HG03469 (cell line): ENCODE data around the gene ZNF143.
"Not testable (repeated sequence)": the region's sequence is repeated elsewhere in the genome, so short reads cannot be mapped to it uniquely, and the experiment has no call there.

Experiments
- ATAC-seq: cut with Tn5 transposase; IDR thresholded peaks from one replicate; pipeline ENCODE4 v1.9.1; 2021; ENCODE audit warnings: mild to moderate bottlenecking, moderate library complexity, moderate number of reproducible peaks; ENCODE audit not compliant: unreplicated experiment

Gene ZNF143

GRCh38 chr11:9533736-9534473 is 73.1 kb downstream of the ZNF143 start:
- no peak for ATAC-seq

- no peak for ATAC-seq
Measured at GRCh38 chr11:9535189-9535781, 74.5 kb downstream of the ZNF143 start.

- ATAC-seq: no peak
Measured at GRCh38 chr11:9538548-9538947, 77.7 kb downstream of the ZNF143 start.

DNA sequence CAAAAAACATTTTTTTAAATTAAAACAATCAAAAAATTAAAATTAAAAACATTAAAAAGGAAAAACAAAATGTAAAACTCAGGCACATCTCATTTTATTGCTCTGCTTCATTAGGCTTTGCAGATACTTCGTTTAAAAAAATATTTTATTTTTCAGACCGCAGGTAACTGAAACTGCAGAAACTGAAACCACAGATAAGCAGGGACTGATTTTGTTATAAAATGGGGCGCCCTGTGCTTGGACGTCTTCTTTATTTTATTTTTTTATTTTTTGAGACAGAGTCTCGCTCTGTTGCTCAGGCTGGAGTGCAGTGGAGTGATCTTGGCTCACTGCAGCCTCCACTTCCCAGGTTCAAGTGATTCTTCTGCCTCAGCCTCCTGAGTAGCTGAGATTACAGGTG is 88.4 kb downstream of the ZNF143 start:
- ATAC-seq: not testable (repeated sequence)

DNA sequence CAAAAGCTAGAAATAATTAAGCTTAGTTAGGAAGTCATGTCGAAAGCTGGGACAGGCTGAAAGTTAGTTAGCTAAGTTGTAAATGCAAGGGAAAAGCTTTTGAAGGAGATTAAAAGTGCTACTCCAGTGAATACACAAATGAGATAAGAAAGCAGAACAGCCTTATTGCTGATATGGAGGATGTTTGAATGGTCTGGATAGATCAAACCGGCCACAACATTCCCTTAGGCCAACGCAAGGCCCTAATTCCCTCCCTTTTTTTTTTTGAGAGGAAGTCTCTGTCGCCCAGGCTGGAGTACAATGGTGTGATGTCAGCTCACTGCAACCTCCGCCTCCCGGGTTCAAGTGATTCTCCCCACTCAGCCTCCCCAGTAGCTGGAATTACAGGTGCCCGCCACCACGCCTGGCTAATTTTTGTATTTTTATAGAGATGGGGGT is 89.4 kb downstream of the ZNF143 start:
- ATAC-seq: no peak

DNA sequence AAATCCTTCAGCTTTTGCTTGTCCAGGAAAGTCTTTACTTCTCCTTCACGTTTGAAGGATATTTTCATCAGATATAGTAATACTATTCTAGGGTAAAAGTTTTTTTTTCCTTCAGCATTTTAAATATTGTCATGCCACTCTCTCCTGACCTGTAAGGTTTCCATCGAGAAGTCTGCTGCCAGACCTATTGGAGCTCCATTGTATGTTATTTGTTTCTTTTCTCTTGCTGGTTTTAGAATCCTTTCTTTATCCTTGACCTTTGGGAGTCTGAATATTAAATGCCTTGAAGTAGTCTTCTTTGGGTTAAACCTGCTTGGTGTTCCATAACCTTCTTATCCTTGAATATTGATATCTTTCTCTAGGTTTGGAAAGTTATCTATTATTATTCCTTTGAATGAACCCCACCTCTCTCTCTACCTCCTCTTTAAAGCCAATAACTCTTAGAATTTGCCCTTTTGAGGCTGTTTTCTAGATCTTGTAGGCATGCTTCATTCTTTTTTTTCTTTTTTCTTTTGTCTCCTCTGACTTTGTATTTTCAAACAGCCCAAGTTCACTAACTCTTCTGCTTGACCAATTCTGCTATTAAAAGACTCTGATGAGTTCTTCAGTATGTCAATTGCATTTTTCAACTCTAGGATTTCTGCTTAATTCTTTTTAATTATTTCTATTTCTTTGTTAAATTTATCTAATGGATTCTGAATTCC is 100.6 kb downstream of the ZNF143 start:
- no peak for ATAC-seq

GRCh38 chr11:9562716-9563115 is 101.9 kb downstream of the ZNF143 start:
- ATAC-seq: no peak

DNA sequence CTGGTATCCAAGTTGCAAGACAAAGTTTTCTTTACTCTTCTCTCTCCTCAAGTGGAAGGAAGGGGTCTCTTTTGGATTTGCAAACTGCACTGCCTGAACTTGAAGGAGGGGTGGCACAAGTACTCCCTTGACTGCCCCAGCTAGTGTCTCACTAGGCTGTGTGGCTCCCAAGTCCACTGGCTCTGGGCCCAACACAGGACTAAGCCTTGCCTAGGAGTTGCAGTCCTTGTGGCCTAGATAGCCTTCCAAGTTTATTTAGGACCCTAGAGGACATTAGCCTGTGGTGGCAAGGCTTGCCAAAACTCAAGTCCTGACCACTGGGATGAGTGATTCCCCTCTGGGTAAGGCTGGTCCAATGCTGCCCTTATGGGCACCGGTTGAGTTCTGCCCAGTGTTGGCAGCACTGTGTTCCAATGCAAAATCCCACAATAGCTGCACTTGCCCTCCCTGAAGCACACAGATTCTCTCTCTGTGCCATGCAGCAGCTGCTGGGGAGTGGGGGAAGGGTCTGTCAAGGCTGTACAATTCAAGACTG is 102.5 kb downstream of the ZNF143 start:
- ATAC-seq: no peak

GRCh38 chr11:9565822-9566560 is 105.2 kb downstream of the ZNF143 start:
- ATAC-seq: peak; percentile 93

GRCh38 chr11:9566561-9567063 is 105.8 kb downstream of the ZNF143 start:
- no peak for ATAC-seq

DNA sequence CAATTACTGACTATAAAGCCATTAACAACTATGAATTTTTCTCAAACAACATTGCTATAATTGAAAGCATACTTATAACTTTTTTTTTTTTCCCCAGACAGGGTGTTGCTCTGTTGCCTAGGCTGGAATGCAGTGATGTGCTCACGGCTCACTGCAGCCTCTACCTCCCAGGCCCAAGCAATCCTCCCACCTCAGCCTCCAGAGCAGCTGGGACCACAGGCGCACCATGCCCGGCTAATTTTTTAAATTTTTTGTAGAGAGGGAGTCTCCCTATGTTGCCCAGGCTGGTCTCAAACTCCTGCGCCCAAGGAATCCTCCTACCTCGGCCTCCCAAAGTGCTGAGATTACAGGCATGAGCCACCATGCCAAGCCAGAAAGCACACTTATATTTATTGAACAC is 106.6 kb downstream of the ZNF143 start:
- no peak for ATAC-seq

- ATAC-seq: no peak
Measured at GRCh38 chr11:9568161-9568853, 107.5 kb downstream of the ZNF143 start.

- no peak for ATAC-seq
Measured at GRCh38 chr11:9568854-9569587, 108.2 kb downstream of the ZNF143 start.

GRCh38 chr11:9569588-9570164 is 108.9 kb downstream of the ZNF143 start:
- ATAC-seq: no peak

DNA sequence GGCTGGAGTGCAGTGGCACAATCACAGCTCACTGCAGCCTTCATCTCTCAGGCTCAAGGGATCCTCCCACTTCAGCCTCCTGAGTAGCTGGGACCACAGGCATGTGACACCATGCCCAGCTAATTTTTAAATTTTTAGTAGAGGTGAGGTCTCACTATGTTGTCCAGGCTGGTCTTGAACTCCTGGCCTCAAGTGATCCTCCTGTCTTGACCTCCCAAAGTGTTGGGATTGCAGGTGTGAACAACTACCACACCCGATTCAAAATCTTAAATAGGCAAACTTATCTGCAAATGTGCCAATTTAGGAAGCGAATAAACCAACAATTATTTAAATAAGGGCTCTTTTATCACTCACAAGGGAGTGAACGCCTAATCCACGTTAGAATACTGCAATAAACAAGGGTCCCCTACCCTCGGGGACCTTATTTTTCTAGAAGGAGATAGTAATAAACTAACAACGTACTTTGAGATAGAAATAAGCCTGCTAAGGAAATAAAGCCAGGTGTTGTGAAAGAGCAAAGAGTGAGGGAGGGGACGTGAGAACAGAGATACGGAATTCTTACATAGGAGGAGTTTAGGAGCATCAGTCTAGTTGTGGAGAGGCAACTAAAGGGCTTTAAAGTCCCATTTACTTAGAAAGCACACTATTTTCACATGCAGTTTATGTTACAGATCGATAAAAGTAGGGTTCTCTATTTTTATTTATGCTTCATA is 109.7 kb downstream of the ZNF143 start:
- ATAC-seq: no peak

DNA sequence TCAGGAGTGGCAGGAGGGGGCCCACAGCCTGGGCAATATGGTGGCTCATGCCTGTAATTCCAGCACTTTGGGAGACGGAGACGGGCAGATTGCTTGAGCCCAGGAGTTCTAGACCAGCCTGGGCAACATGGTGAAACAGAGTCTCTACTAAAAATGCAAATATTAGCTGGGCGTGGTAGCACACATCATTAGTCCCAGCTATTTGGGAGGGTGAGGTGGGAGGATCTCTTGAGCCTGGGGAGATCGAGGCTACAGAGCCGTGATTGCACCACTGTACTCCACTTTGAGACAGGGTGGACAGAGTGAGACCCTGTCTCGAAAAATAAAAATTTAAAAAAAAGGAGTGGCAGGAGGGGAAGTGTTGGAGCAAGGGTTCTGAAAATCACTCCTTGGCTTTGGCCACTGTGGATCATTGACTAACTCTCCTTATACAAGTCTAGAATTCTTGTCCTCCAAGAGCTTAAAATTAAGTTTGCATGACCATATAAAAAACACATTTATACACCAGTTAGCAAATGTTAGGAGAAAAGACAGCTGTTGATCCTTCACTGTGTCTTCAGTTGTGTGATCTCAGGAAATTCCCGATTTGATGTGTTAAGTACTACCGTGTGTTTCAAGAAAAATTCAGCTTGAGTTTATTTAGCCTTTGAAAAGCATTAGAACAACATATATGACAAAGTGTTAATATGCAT is 110.4 kb downstream of the ZNF143 start:
- no peak for ATAC-seq

DNA sequence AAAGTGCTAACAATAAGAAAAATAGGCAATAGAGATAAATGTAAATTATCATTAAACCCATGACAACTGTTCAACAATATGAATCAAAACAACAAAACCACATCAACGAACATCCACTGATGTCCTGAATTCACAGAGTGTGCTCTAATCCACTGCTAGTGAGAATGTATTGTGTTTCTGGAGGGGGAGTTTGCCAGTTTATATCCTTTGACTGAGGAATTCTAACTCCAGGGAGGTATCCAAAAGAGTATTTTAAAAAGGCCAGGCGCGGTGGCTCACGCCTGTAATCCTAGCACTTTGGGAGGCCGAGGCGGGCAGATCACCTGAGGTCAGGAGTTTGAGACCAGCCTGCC is 110.9 kb downstream of the ZNF143 start:
- ATAC-seq: no peak
